Esophagus muscularis mucosa (tissue), 4 donors: Measurements from ENCODE around the gene C5orf58. TPM values are rescaled to one million over a fixed set of nuclear protein-coding genes. Genes with fewer than 3 reads are reported as not detected.

ENCODE experiments used
- DNase-seq: peaks from one replicate; pipeline ENCODE4 v3.0.0-alpha.2; 2017; ENCODE audit errors: extremely low spot score
- H3K27ac ChIP-seq, 4 donors: fragments of 200-600 bp; sonication (generic); replicated peaks in 1 of 4; 1 replicate in 3 of 4; 2 replicates in 1 of 4; pipeline ENCODE4 v1.5.1; 2016 to 2019; ENCODE audit warnings: mild to moderate bottlenecking in 1 of 4
- H3K27me3 ChIP-seq, 4 donors: fragments of 200-600 bp; sonication (generic); one replicate each; pipeline versions ENCODE4 v1.5.1 to v1.6.0; 2016 to 2019
- H3K36me3 ChIP-seq, 4 donors: fragments of 200-600 bp; sonication (generic); one replicate each; pipeline ENCODE4 v1.5.1; 2016 to 2019
- H3K4me1 ChIP-seq, 4 donors: fragments of 200-600 bp; sonication (generic); one replicate each; pipeline ENCODE4 v1.5.1; 2016 to 2019
- H3K4me3 ChIP-seq, 4 donors: fragments of 200-600 bp; sonication (generic); 1 replicate in 2 of 4; 2 replicates in 2 of 4; pipeline ENCODE4 v1.5.1; 2016 to 2019; ENCODE audit warnings: mild to moderate bottlenecking in 4 of 4, moderate library complexity in 1 of 4
- H3K9me3 ChIP-seq, 4 donors: fragments of 200-600 bp; sonication (generic); 1 replicate in 3 of 4; 2 replicates in 1 of 4; pipeline ENCODE4 v1.5.1; 2016 to 2019
- CTCF ChIP-seq, 3 experiments: fragments of 200-600 bp in 2 of 3; fragments of 450-650 bp in 1 of 3; sonication (generic) in 2 of 3; IDR thresholded peaks; one replicate each; pipeline ENCODE4 v1.5.1; 2017 to 2019; ENCODE audit warnings: antibody characterized with exemption in 3 of 3, mild to moderate bottlenecking in 2 of 3, moderate library complexity in 1 of 3
- EP300 ChIP-seq: sonication (generic); formaldehyde crosslinking; IDR thresholded peaks from one replicate; pipeline ENCODE4 v1.6.1; 2017; ENCODE audit warnings: antibody characterized with exemption
- POLR2A ChIP-seq: fragments of 450-650 bp; IDR thresholded peaks from one replicate; pipeline ENCODE4 v1.6.1; 2017; ENCODE audit warnings: antibody characterized with exemption, moderate library complexity, mild to moderate bottlenecking, low read depth
- POLR2AphosphoS5 ChIP-seq, 2 donors: sonication (generic); formaldehyde crosslinking; IDR thresholded peaks; one replicate each; pipeline ENCODE4 v1.6.1; 2017; ENCODE audit warnings: antibody characterized with exemption in 2 of 2
- WGBS: methylation state at CpG from one replicate; pipeline ENCODE4 v1.1.5; 2018; 5-methylcytosine and 5-hydroxymethylcytosine counted together
- intact Hi-C: fragments of 100-400 bp; cut with DNase I; formaldehyde crosslinking; loops from one replicate; pipeline ENCODE4 v1.15.1; 2023
- total RNA-seq, 4 donors: library from RNA; depleted of rRNA; stranded (reverse); fragments of >200 nt; gene quantifications; one replicate each; pipeline versions ENCODE4 v1.1.0 to v1.2.1, GENCODE V29; 2016

C5orf58 gene
- total RNA-seq, 4 donors from 2014 or later: 6.5 TPM; not detected in 3

- DNase-seq: no peak
- H3K4me3 ChIP-seq: no peak overlapping the region
- no peaks in the 10 kb centered on the region for H3K4me1 ChIP-seq
- H3K36me3 ChIP-seq: no peaks in the 10 kb centered on the region
- intact Hi-C loops: no loop called here
- no peaks in the 10 kb centered on the region for H3K27me3 ChIP-seq
- H3K27ac ChIP-seq: no peak overlapping the region
- no peaks in the 10 kb centered on the region for H3K9me3 ChIP-seq
- 72% methylated on average over 2 of the region's 2 CpGs for WGBS
- TF ChIP-seq POLR2AphosphoS5 (IDR thresholded peaks at IDR 0.05) (no peak), CTCF (IDR thresholded peaks at IDR 0.05) (no peak), EP300 (no peak), POLR2A (no peak)
These were observed 31.5 kb upstream of the C5orf58 start for GRCh38 chr5:170201311-170201710.

- no peaks in the 10 kb centered on the region for H3K4me1 ChIP-seq
- intact Hi-C loops: no loop called here
- no peaks in the 10 kb centered on the region for H3K27me3 ChIP-seq
- H3K9me3 ChIP-seq: no peaks in the 10 kb centered on the region
- no peaks in the 10 kb centered on the region for H3K36me3 ChIP-seq
- TF ChIP-seq POLR2AphosphoS5 (IDR thresholded peaks at IDR 0.05) (no peak), CTCF (IDR thresholded peaks at IDR 0.05) (no peak), POLR2A (no peak), EP300 (no peak)
- H3K27ac ChIP-seq: no peak overlapping the region
- DNase-seq: no peak
- WGBS: 46% methylated on average over 2 of the region's 2 CpGs
- H3K4me3 ChIP-seq: no peak overlapping the region
These were observed 30.7 kb upstream of the C5orf58 start for GRCh38 chr5:170202117-170202516.

GRCh38 chr5:170204202-170204601 is 28.6 kb upstream of the C5orf58 start:
- no peak overlapping the region for H3K4me3 ChIP-seq
- TF ChIP-seq EP300 (no peak), POLR2A (no peak), CTCF (IDR thresholded peaks at IDR 0.05) (no peak), POLR2AphosphoS5 (IDR thresholded peaks at IDR 0.05) (no peak)
- no peaks in the 10 kb centered on the region for H3K36me3 ChIP-seq
- no peaks in the 10 kb centered on the region for H3K4me1 ChIP-seq
- intact Hi-C loops: no loop called here
- DNase-seq: no peak
- WGBS: 74% methylated on average over 5 of the region's 5 CpGs
- H3K27me3 ChIP-seq: no peaks in the 10 kb centered on the region
- H3K9me3 ChIP-seq: no peaks in the 10 kb centered on the region
- no peak overlapping the region for H3K27ac ChIP-seq

GRCh38 chr5:170206216-170206615 is 26.6 kb upstream of the C5orf58 start:
- H3K4me1 ChIP-seq: no peaks in the 10 kb centered on the region
- H3K4me3 ChIP-seq: no peak overlapping the region
- TF ChIP-seq EP300: no peak
- TF ChIP-seq POLR2A: no peak
- TF ChIP-seq POLR2AphosphoS5 (IDR thresholded peaks at IDR 0.05): no peak
- no peak for TF ChIP-seq CTCF (IDR thresholded peaks at IDR 0.05)
- H3K36me3 ChIP-seq: no peaks in the 10 kb centered on the region
- no peak for DNase-seq
- H3K27me3 ChIP-seq: no peaks in the 10 kb centered on the region
- 36% methylated on average over 3 of the region's 3 CpGs for WGBS
- H3K9me3 ChIP-seq: no peaks in the 10 kb centered on the region
- H3K27ac ChIP-seq: no peak overlapping the region
- intact Hi-C loops: no loop called here

- WGBS: 87% methylated on average over 8 of the region's 8 CpGs
- no peak for TF ChIP-seq EP300
- no peak for TF ChIP-seq POLR2AphosphoS5 (IDR thresholded peaks at IDR 0.05)
- H3K36me3 ChIP-seq: no peaks in the 10 kb centered on the region
- DNase-seq: no peak
- H3K27ac ChIP-seq: no peak overlapping the region
- no peaks in the 10 kb centered on the region for H3K4me1 ChIP-seq
- H3K27me3 ChIP-seq: no peaks in the 10 kb centered on the region
- H3K9me3 ChIP-seq: no peaks in the 10 kb centered on the region
- H3K4me3 ChIP-seq: no peak overlapping the region
- intact Hi-C loops: no loop called here
These were observed 25.8 kb upstream of the C5orf58 start for GRCh38 chr5:170206958-170207357.
